ENCODE results near the gene WDR45B.

DNA sequence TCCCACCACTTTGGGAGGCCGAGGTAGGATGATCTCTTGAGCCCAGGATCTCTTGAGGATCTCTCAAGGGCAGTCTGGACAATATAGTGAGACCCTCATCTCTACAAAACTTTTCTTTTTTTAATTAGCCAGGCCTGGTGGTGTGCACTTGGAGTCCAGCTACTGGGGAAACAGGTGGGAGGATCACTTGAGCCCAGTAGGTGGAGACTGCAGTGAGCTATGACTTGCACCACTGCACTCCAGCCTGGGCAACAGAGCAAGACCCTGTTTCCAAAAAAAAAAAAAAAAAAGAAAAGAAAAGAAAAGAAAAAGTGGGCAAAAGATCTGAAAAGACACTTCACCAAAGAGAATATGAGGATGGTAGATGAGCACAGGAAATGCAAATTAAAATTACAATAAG is 35.3 kb upstream of the WDR45B start:
- TF ChIP-seq, protein P1, sequence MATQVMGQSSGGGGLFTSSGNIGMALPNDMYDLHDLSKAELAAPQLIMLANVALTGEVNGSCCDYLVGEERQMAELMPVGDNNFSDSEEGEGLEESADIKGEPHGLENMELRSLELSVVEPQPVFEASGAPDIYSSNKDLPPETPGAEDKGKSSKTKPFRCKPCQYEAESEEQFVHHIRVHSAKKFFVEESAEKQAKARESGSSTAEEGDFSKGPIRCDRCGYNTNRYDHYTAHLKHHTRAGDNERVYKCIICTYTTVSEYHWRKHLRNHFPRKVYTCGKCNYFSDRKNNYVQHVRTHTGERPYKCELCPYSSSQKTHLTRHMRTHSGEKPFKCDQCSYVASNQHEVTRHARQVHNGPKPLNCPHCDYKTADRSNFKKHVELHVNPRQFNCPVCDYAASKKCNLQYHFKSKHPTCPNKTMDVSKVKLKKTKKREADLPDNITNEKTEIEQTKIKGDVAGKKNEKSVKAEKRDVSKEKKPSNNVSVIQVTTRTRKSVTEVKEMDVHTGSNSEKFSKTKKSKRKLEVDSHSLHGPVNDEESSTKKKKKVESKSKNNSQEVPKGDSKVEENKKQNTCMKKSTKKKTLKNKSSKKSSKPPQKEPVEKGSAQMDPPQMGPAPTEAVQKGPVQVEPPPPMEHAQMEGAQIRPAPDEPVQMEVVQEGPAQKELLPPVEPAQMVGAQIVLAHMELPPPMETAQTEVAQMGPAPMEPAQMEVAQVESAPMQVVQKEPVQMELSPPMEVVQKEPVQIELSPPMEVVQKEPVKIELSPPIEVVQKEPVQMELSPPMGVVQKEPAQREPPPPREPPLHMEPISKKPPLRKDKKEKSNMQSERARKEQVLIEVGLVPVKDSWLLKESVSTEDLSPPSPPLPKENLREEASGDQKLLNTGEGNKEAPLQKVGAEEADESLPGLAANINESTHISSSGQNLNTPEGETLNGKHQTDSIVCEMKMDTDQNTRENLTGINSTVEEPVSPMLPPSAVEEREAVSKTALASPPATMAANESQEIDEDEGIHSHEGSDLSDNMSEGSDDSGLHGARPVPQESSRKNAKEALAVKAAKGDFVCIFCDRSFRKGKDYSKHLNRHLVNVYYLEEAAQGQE (IDR thresholded peaks at IDR 0.05; ENCODE audit: low read depth) = no peak
- no peak for TF ChIP-seq ZBTB7A (IDR thresholded peaks at IDR 0.05; ENCODE audit: low read depth)
- no peak for TF ChIP-seq EP300 (IDR thresholded peaks at IDR 0.05; ENCODE audit: borderline replicate concordance)

All from Ishikawa (cell line).